GM19239 (cell line): ENCODE data around the gene ARHGEF33.

Experiments
- DNase-seq: peaks from one replicate; pipeline ENCODE4 v3.0.0; 2011; ENCODE audit warnings: low spot score; ENCODE audit not compliant: insufficient read length
- FAIRE-seq: peaks from 2 replicates; lab custom pipeline; 2011; peaks lifted over from hg19 to GRCh38; lab: Jason Lieb, UNC

Gene ARHGEF33

GRCh38 chr2:38997781-38998180 lies 108.1 kb downstream of the ARHGEF33 start:
- no peak for FAIRE-seq

GRCh38 chr2:39000552-39000951 lies 110.9 kb downstream of the ARHGEF33 start:
- DNase-seq, result no peak
- no peak for FAIRE-seq

More at GRCh38 chr2:38997781-38998180, 108.1 kb downstream of the ARHGEF33 start:
- no peak for DNase-seq

- no peak for FAIRE-seq
- DNase-seq, result no peak
These were observed 118.3 kb downstream of the ARHGEF33 start for GRCh38 chr2:39007875-39008504.

GRCh38 chr2:39008665-39009064 lies 119.0 kb downstream of the ARHGEF33 start:
- no peak for DNase-seq

GRCh38 chr2:39013871-39014270 lies 124.2 kb downstream of the ARHGEF33 start:
- FAIRE-seq, result no peak
- no peak for DNase-seq

More at GRCh38 chr2:39008665-39009064, 119.0 kb downstream of the ARHGEF33 start:
- FAIRE-seq, result peak; percentile 44

GRCh38 chr2:39015424-39015823 lies 125.7 kb downstream of the ARHGEF33 start:
- no peak for FAIRE-seq
- DNase-seq, result no peak

- no peak for FAIRE-seq
- no peak for DNase-seq
These were observed 127.7 kb downstream of the ARHGEF33 start for GRCh38 chr2:39017334-39017733.

GRCh38 chr2:39018638-39019037 lies 129.0 kb downstream of the ARHGEF33 start:
- DNase-seq, result no peak
- FAIRE-seq, result no peak

GRCh38 chr2:39020383-39020782 lies 130.7 kb downstream of the ARHGEF33 start:
- FAIRE-seq (no peak), DNase-seq (no peak)

GRCh38 chr2:39022642-39023235 lies 133.1 kb downstream of the ARHGEF33 start:
- DNase-seq, result no peak
- no peak for FAIRE-seq

GRCh38 chr2:39023649-39024048 lies 134.0 kb downstream of the ARHGEF33 start:
- no peak for DNase-seq
- FAIRE-seq, result no peak

- no peak for DNase-seq
- FAIRE-seq, result no peak
These were observed 135.2 kb downstream of the ARHGEF33 start for GRCh38 chr2:39024833-39025232.
